SK-N-SH (cell line): ENCODE data around the gene LRRC8E. TPM values are rescaled to one million over a fixed set of nuclear protein-coding genes. Genes with fewer than 3 reads are reported as not detected.

Experiments
- CTCF ChIA-PET: fragments of 300-600, 350-600 bp; formaldehyde crosslinking; extraction: SDS; loops from one replicate; lab custom pipeline; 2021; lab: Yijun Ruan, JAX
- POLR2A ChIA-PET: fragments of 350-600 bp; sonication (Branson Sonifier 250); formaldehyde crosslinking; extraction: SDS; loops from one replicate; lab custom pipeline; 2020; ENCODE audit warnings: antibody characterized with exemption, inconsistent platforms; lab: Yijun Ruan, JAX
- DNase-seq: peaks from one replicate; pipeline ENCODE4 v3.0.0; 2012
- H2AFZ ChIP-seq: fragments of 200-600 bp; sonication (generic); 2 replicates; pipeline ENCODE4 v1.8.1; 2016; ENCODE audit warnings: antibody characterized with exemption, mild to moderate bottlenecking, low read depth
- H3F3A ChIP-seq: fragments of 200-600 bp; sonication (generic); replicated peaks from 2 replicates; pipeline ENCODE3; 2016; ENCODE audit warnings: antibody characterized with exemption, mild to moderate bottlenecking; ENCODE audit not compliant: insufficient read depth
- H3K27ac ChIP-seq, 2 experiments: fragments of 200-500 bp in 1 of 2; fragments of 200-600 bp in 1 of 2; sonication (Bioruptor generic) in 1 of 2; sonication (generic), shearing (Covaris generic) in 1 of 2; 2 replicates each; pipeline versions ENCODE4 v1.5.1 to v1.6.1; 2014 to 2016; ENCODE audit warnings: low read depth in 2 of 2, inconsistent platforms in 1 of 2, low read length in 1 of 2, mild to moderate bottlenecking in 1 of 2, mixed read lengths in 1 of 2
- H3K27me3 ChIP-seq: fragments of 200-600 bp; sonication (generic), shearing (Covaris generic); 2 replicates; pipeline ENCODE4 v1.6.1; 2016; ENCODE audit warnings: mixed run types; ENCODE audit not compliant: insufficient read depth
- H3K36me3 ChIP-seq, 2 experiments: fragments of 200-500 bp in 1 of 2; fragments of 200-600 bp in 1 of 2; sonication (Bioruptor generic) in 1 of 2; sonication (generic) in 1 of 2; replicated peaks in 1 of 2; 2 replicates each; pipeline versions ENCODE3 to v1.5.1; 2014 to 2016; ENCODE audit warnings: low read length in 1 of 2, mild to moderate bottlenecking in 1 of 2; ENCODE audit not compliant: insufficient read depth in 2 of 2, control insufficient read depth in 1 of 2
- H3K4me1 ChIP-seq, 2 experiments: fragments of 200-500 bp in 1 of 2; fragments of 200-600 bp in 1 of 2; sonication (Bioruptor generic) in 1 of 2; sonication (generic), shearing (Covaris generic) in 1 of 2; 2 replicates each; pipeline versions ENCODE4 v1.5.1 to v1.6.1; 2014 to 2016; ENCODE audit warnings: low read depth in 1 of 2, low read length in 1 of 2, mixed run types in 1 of 2; ENCODE audit not compliant: insufficient read depth in 2 of 2, control insufficient read depth in 1 of 2
- H3K4me2 ChIP-seq: fragments of 200-600 bp; sonication (generic), shearing (Covaris generic); 2 replicates; pipeline ENCODE4 v1.6.1; 2017; ENCODE audit warnings: mixed run types
- H3K4me3 ChIP-seq, 2 experiments: fragments of 200-500 bp in 1 of 2; fragments of 200-600 bp in 1 of 2; sonication (Bioruptor generic) in 1 of 2; sonication (generic), shearing (Covaris generic) in 1 of 2; 2 replicates each; pipeline versions ENCODE4 v1.5.1 to v1.8.1; 2014 to 2016; ENCODE audit warnings: low read depth in 2 of 2, inconsistent platforms in 1 of 2, low read length in 1 of 2, mild to moderate bottlenecking in 1 of 2, mixed read lengths in 1 of 2, moderate library complexity in 1 of 2
- H3K79me2 ChIP-seq: fragments of 200-600 bp; sonication (generic); 2 replicates; pipeline ENCODE4 v1.8.1; 2017; ENCODE audit warnings: mild to moderate bottlenecking; ENCODE audit not compliant: insufficient read depth
- H3K9ac ChIP-seq: fragments of 200-600 bp; sonication (generic); 2 replicates; pipeline ENCODE4 v1.6.1; 2017; ENCODE audit warnings: mixed run types
- H3K9me2 ChIP-seq: fragments of 200-600 bp; sonication (generic); 2 replicates; pipeline ENCODE4 v1.6.1; 2017; ENCODE audit warnings: mixed run types
- H3K9me3 ChIP-seq: fragments of 200-600 bp; sonication (generic); 2 replicates; pipeline ENCODE4 v1.6.1; 2017; ENCODE audit warnings: mixed run types, mild to moderate bottlenecking, moderate library complexity
- H4K20me1 ChIP-seq: fragments of 200-600 bp; sonication (generic); 2 replicates; pipeline ENCODE4 v1.6.1; 2017; ENCODE audit warnings: mild to moderate bottlenecking, mixed run types; ENCODE audit not compliant: insufficient read depth
- CTCF ChIP-seq: fragments of 200-600 bp; sonication (generic); IDR thresholded peaks from 2 replicates; pipeline ENCODE4 v1.6.1; 2017; ENCODE audit warnings: antibody characterized with exemption, mild to moderate bottlenecking, moderate library complexity
- MAX ChIP-seq: IDR thresholded peaks from 2 replicates; pipeline ENCODE4 v1.4.0; 2012; ENCODE audit warnings: low read depth
- NFIC ChIP-seq: IDR thresholded peaks from 2 replicates; pipeline ENCODE4 v1.4.0; 2012; ENCODE audit warnings: borderline replicate concordance
- USF1 ChIP-seq: IDR thresholded peaks from 2 replicates; pipeline ENCODE4 v1.4.0; 2012; ENCODE audit warnings: low read depth, borderline replicate concordance
- WGBS: methylation state at CpG from one replicate; pipeline ENCODE4 v1.1.6; 2017; ENCODE audit warnings: low lambda C conversion rate; 5-methylcytosine and 5-hydroxymethylcytosine counted together
- polyA plus RNA-seq, 3 experiments: library from polyadenylated mRNA; depleted of rRNA; stranded (reverse); fragments of >200 nt; gene quantifications; 2 replicates each; pipeline ENCODE4 v1.2.3, GENCODE V29; 2012

LRRC8E gene
- polyA plus RNA-seq, 1 of the 3 experiments (the other 2 are of a cell fraction): 0.02 TPM

GRCh38 chr19:7933411-7933810, 45.1 kb downstream of the LRRC8E start:
- TF ChIP-seq NFIC: no peak
- no peak for TF ChIP-seq MAX
- TF ChIP-seq CTCF: peak; percentile 53
- TF ChIP-seq USF1: no peak
- 89% methylated on average over 9 of the region's 14 CpGs for WGBS

GRCh38 chr19:7933828-7934725, 45.8 kb downstream of the LRRC8E start:
- H3K4me1 ChIP-seq: peaks cover 6 to 16% of the 10 kb centered on the region in 2 experiments; a peak in 3 of 4 replicates
- no peak overlapping the region for H3K9ac ChIP-seq
- no peaks in the 10 kb centered on the region for H3K9me3 ChIP-seq
- no peaks in the 10 kb centered on the region for H3K9me2 ChIP-seq
- peaks cover 21% of the 10 kb centered on the region for H3F3A ChIP-seq
- CTCF ChIA-PET: interaction anchor here (0.8 to 1.0 kb wide), 2 partner anchors 10 to 336 kb away, joined by 3 read pairs; partner anchors contain the start of gene TIMM44
- H4K20me1 ChIP-seq: peaks cover under 1% of the 10 kb centered on the region; the same call in 1 of the 2 replicates
- POLR2A ChIA-PET: no interaction called here
- DNase-seq: no peak
- TF ChIP-seq CTCF (0 out of 2 replicates have a peak, but pooled peaks have one; percentile 11), MAX (no peak)
- H3K4me3 ChIP-seq: no peak overlapping the region
- no peak overlapping the region for H2AFZ ChIP-seq
- H3K79me2 ChIP-seq: 0 out of 2 replicates have a peak, but pooled peaks cover 8% of the 10 kb centered on the region
- no peak overlapping the region for H3K27ac ChIP-seq
- H3K36me3 ChIP-seq: peaks cover 43 to 47% of the 10 kb centered on the region in 2 experiments
- H3K4me2 ChIP-seq: no peak overlapping the region
- no peaks in the 10 kb centered on the region for H3K27me3 ChIP-seq
- 96% methylated on average over 43 of the region's 55 CpGs for WGBS

More at GRCh38 chr19:7933411-7933810, 45.1 kb downstream of the LRRC8E start:
- Histone ChIP-seq H3K79me2 (0 out of 2 replicates have a peak, but pooled peaks cover 2% of the 10 kb centered on the region), H3K4me2 (no peak overlapping the region), H3F3A (peaks cover 27% of the 10 kb centered on the region), H3K9ac (no peak overlapping the region), H3K4me3 (no peak overlapping the region), H4K20me1 (peaks cover 3% of the 10 kb centered on the region; the same call in 1 of the 2 replicates), H3K9me3 (no peaks in the 10 kb centered on the region), H3K4me1 (peaks cover 12 to 20% of the 10 kb centered on the region in 2 experiments), H3K27me3 (no peaks in the 10 kb centered on the region), H3K27ac (no peak overlapping the region), H3K9me2 (no peaks in the 10 kb centered on the region), H2AFZ (no peak overlapping the region), H3K36me3 (peaks cover 38 to 43% of the 10 kb centered on the region in 2 experiments)
- DNase-seq: peak; percentile 53
- POLR2A ChIA-PET: no interaction called here
- CTCF ChIA-PET: interaction anchor here (0.8 to 1.0 kb wide), 2 partner anchors 11 to 336 kb away, joined by 3 read pairs; partner anchors contain the start of gene TIMM44
